ENCODE measurements around the gene CAVIN3. TPM values are rescaled to one million over a fixed set of nuclear protein-coding genes. Genes with fewer than 3 reads are reported as not detected.

The CAVIN3 gene
- total and polyA plus RNA-seq, 9 of the 15 experiments (the other 6 are each of a cell fraction or from before 2014, with no cell fraction given) = 0.13 TPM; not detected in 8

- ChIA-PET CTCF (ENCODE audit: low intra/inter-chr PET ratio) (no interaction called here), POLR2A (no interaction called here)
- H3K4me1 ChIP-seq (replicated peaks in 1 of 2; ENCODE audit: control insufficient read depth in 2 of 2, insufficient read depth in 2 of 2, low read length in 2 of 2) = no peaks in the 10 kb centered on the region
- ATAC-seq = no peak
- H3K9ac ChIP-seq (ENCODE audit: insufficient read depth in 1 of 2, low read depth in 2 of 2, low read length in 2 of 2) = no peak overlapping the region
- no TSS peak for BruUV-seq (replicated peaks)
- H3K9me3 ChIP-seq (replicated peaks; ENCODE audit: control insufficient read depth, insufficient read depth, low read depth, low read length) = no peaks in the 10 kb centered on the region
- no peaks in the 10 kb centered on the region for H4K20me1 ChIP-seq (replicated peaks; ENCODE audit: control insufficient read depth, insufficient read depth, low read length)
- in situ Hi-C loops (cut with MboI) (loop anchor here (25.0 kb wide), 1 partner anchor 1691 kb away; the partner anchor contains the start of genes OR51D1 and OR51E1), intact Hi-C loops (cut with micrococcal nuclease) (no loop called here)
- no peak overlapping the region for H3K4me3 ChIP-seq
- H3K27me3 ChIP-seq (ENCODE audit: control insufficient read depth in 2 of 2, insufficient read depth in 2 of 2, low read length in 2 of 2) = peaks cover 4 to 13% of the 10 kb centered on the region in 2 experiments; a peak in 4 of 5 replicates
- no peak overlapping the region for H2AFZ ChIP-seq (ENCODE audit: low read depth, low read length)
- no peak for TF ChIP-seq NRF1 (conservative IDR thresholded peaks at IDR 0.05 in 1 of 2, IDR thresholded peaks at IDR 0.05 in 1 of 2)
- no peak for TF ChIP-seq ZNF224 (CRISPR knock-in tag; IDR thresholded peaks at IDR 0.05)
- TF ChIP-seq BRCA1 (IDR thresholded peaks at IDR 0.05) = no peak
- TF ChIP-seq BRCA1 (CRISPR knock-in tag; IDR thresholded peaks at IDR 0.05) = no peak
- no peak for TF ChIP-seq C11orf30 (IDR thresholded peaks at IDR 0.05; ENCODE audit: low read depth)
- TF ChIP-seq ARID2 (IDR thresholded peaks at IDR 0.05) = no peak
- TF ChIP-seq ZNF384 (IDR thresholded peaks at IDR 0.05; ENCODE audit: low read depth, low read length) = no peak
- TF ChIP-seq POLR2AphosphoS2 (IDR thresholded peaks at IDR 0.05; ENCODE audit: low read length) = no peak
- no peak for TF ChIP-seq MEF2D (tag; conservative IDR thresholded peaks at IDR 0.05; ENCODE audit: low read depth)
- TF ChIP-seq HSF4 (CRISPR knock-in tag; IDR thresholded peaks at IDR 0.05; ENCODE audit: borderline replicate concordance) = no peak
- no peak for TF ChIP-seq ZNF318 (IDR thresholded peaks at IDR 0.05; ENCODE audit: borderline replicate concordance in 1 of 2, low read depth in 1 of 2)
- no peak for TF ChIP-seq NBN (IDR thresholded peaks at IDR 0.05; ENCODE audit: low read depth)
- no peak for TF ChIP-seq RUNX1 (IDR thresholded peaks at IDR 0.05; ENCODE audit: low read depth)
- no peak for TF ChIP-seq NFRKB (IDR thresholded peaks at IDR 0.05; ENCODE audit: low read depth)
- TF ChIP-seq CBX3 (IDR thresholded peaks at IDR 0.05; ENCODE audit: borderline replicate concordance in 1 of 2, low read length in 2 of 2) = no peak
- no peak for TF ChIP-seq JUNB (CRISPR knock-in tag; conservative IDR thresholded peaks at IDR 0.05)
- no peaks in the 10 kb centered on the region for H3K36me3 ChIP-seq (ENCODE audit: control insufficient read depth, insufficient read depth, low read length)
- H3K27ac ChIP-seq (ENCODE audit: extremely low read depth, low read depth, low read length) = no peak overlapping the region
- no peaks in the 10 kb centered on the region for H3K9me1 ChIP-seq (ENCODE audit: control insufficient read depth, insufficient read depth, low read length)
- no peaks in the 10 kb centered on the region for H3K79me2 ChIP-seq (ENCODE audit: control insufficient read depth, insufficient read depth, low read length)
- DNase-seq (ENCODE audit: extremely low read depth in 1 of 4, low spot score in 3 of 4) = no peak
- no peak overlapping the region for H3K4me2 ChIP-seq (ENCODE audit: insufficient read depth, low read length)
- no peak for FAIRE-seq
Measured at GRCh38 chr11:6328321-6328720, 8.0 kb upstream of the CAVIN3 start.

Measured in K562 (cell line).